ENCODE results near the gene SIM2. TPM values are rescaled to one million over a fixed set of nuclear protein-coding genes. Genes with fewer than 3 reads are reported as not detected.

The SIM2 gene
- total RNA-seq, 1 experiment from 2014 or later: 23.9 TPM

DNA sequence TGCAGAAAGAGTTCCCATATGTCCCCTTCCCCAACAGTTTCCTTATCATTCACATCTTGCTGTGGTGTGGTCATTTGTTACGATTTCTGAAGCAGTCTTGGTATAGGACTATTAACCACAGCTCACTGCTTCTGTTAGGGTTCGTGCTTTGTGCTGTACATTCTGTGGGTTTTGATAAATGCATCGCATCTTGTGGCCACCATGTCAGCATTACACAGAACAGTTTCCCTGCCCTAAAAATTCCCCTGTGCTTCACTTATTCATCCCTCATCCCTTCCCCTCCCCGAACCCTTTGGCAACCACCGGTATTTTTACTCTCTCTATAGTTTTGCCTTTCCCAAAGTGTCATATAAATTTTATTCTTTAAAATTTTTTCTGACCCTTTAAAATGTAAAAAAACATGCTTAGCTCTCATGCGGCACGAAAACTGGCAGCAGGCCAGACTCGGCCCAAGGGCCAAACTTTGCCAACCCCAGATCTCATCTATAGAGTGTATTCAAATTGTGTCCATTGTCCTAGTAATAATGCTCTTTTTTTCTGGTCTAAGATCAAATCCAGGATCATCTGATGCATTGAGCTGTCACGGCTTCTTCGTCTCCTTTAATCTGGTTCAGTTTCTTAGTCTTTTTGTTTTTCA, 78.2 kb downstream of the SIM2 start:
- Histone ChIP-seq H3K9me3 (ENCODE audit: control insufficient read depth in 1 of 2, insufficient read depth in 1 of 2, low read depth in 1 of 2, low read length in 2 of 2) (no peaks in the 10 kb centered on the region), H4K20me1 (ENCODE audit: insufficient read depth) (no peaks in the 10 kb centered on the region), H3K36me3 (ENCODE audit: control insufficient read depth in 1 of 2, insufficient read depth in 2 of 2, low read length in 2 of 2) (no peaks in the 10 kb centered on the region), H3K4me1 (ENCODE audit: control insufficient read depth in 1 of 2, insufficient read depth in 2 of 2, low read length in 2 of 2) (peaks cover 8 to 22% of the 10 kb centered on the region in 2 experiments), H3K9ac (ENCODE audit: low read length) (no peak overlapping the region), H3K79me2 (ENCODE audit: insufficient read depth, low read length) (no peaks in the 10 kb centered on the region), H3K4me3 (replicated peaks in 1 of 2; ENCODE audit: low read depth in 1 of 2, low read length in 2 of 2) (no peak overlapping the region), H3K27ac (ENCODE audit: low read depth, low read length) (no peak overlapping the region), H3K4me2 (ENCODE audit: low read length) (no peak overlapping the region), H2AFZ (ENCODE audit: low read depth, low read length, poor library complexity, severe bottlenecking) (no peak overlapping the region), H3K9me2 (ENCODE audit: insufficient read depth) (no peaks in the 10 kb centered on the region), H3K27me3 (ENCODE audit: insufficient read depth, low read length) (no peaks in the 10 kb centered on the region)
- POLR2A ChIA-PET: interaction anchor here (0.5 kb wide), 1 partner anchor 40 kb away, joined by 4 read pairs; no protein-coding TSS in a partner anchor
- no peak for ATAC-seq
- BruUV-seq (replicated peaks): no TSS peak
- DNase-seq (ENCODE audit: low read depth, low spot score): no peak
- intact Hi-C loops (cut with micrococcal nuclease): no loop called here
- RAD21 ChIA-PET (ENCODE audit: low non-redundant PET in 1 of 2, low total read pairs in 2 of 2, uncharacterized antibody in 2 of 2, unreplicated experiment in 2 of 2): no interaction called here
- CTCF ChIA-PET: no interaction called here
- TF ChIP-seq, protein P1, sequence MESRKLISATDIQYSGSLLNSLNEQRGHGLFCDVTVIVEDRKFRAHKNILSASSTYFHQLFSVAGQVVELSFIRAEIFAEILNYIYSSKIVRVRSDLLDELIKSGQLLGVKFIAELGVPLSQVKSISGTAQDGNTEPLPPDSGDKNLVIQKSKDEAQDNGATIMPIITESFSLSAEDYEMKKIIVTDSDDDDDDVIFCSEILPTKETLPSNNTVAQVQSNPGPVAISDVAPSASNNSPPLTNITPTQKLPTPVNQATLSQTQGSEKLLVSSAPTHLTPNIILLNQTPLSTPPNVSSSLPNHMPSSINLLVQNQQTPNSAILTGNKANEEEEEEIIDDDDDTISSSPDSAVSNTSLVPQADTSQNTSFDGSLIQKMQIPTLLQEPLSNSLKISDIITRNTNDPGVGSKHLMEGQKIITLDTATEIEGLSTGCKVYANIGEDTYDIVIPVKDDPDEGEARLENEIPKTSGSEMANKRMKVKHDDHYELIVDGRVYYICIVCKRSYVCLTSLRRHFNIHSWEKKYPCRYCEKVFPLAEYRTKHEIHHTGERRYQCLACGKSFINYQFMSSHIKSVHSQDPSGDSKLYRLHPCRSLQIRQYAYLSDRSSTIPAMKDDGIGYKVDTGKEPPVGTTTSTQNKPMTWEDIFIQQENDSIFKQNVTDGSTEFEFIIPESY (IDR thresholded peaks at IDR 0.05; ENCODE audit: extremely low read depth, insufficient replicate concordance, low read length): no peak
- TF ChIP-seq, protein P2, sequence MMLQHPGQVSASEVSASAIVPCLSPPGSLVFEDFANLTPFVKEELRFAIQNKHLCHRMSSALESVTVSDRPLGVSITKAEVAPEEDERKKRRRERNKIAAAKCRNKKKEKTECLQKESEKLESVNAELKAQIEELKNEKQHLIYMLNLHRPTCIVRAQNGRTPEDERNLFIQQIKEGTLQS (IDR thresholded peaks at IDR 0.05): no peak
- TF ChIP-seq, protein P3, sequence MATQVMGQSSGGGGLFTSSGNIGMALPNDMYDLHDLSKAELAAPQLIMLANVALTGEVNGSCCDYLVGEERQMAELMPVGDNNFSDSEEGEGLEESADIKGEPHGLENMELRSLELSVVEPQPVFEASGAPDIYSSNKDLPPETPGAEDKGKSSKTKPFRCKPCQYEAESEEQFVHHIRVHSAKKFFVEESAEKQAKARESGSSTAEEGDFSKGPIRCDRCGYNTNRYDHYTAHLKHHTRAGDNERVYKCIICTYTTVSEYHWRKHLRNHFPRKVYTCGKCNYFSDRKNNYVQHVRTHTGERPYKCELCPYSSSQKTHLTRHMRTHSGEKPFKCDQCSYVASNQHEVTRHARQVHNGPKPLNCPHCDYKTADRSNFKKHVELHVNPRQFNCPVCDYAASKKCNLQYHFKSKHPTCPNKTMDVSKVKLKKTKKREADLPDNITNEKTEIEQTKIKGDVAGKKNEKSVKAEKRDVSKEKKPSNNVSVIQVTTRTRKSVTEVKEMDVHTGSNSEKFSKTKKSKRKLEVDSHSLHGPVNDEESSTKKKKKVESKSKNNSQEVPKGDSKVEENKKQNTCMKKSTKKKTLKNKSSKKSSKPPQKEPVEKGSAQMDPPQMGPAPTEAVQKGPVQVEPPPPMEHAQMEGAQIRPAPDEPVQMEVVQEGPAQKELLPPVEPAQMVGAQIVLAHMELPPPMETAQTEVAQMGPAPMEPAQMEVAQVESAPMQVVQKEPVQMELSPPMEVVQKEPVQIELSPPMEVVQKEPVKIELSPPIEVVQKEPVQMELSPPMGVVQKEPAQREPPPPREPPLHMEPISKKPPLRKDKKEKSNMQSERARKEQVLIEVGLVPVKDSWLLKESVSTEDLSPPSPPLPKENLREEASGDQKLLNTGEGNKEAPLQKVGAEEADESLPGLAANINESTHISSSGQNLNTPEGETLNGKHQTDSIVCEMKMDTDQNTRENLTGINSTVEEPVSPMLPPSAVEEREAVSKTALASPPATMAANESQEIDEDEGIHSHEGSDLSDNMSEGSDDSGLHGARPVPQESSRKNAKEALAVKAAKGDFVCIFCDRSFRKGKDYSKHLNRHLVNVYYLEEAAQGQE (IDR thresholded peaks at IDR 0.05; ENCODE audit: low read depth): no peak
